HuH-7 (cell line): Measurements from ENCODE around the gene DNAH14.
A peak's percentile ranks its signal among the peaks of the same experiment; 100 is the strongest.
"Not testable (repeated sequence)": the region's sequence is repeated elsewhere in the genome, so short reads cannot be mapped to it uniquely, and the experiment has no call there.

ENCODE experiments used
- DNase-seq: peaks from one replicate; pipeline ENCODE4 v3.0.0; 2011; ENCODE audit warnings: low spot score

The DNAH14 gene

DNA sequence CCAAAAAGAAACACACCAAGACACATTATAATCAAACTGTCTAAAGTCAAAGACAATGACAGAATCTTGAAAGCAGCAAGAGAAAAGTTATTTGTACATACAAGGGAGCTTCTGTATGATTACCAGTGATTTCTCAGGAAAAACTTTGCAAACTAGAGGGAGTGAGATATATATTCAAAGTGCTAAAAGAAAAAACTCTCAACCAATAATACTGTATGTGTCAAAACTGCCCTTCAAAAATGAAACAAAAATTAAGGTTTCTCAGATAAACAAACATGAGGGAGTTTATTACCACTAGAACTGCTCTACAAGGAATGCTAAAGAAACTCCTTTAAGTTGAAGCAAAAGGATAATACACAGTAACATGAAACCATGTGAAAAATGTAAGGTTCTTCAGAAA lies 418.9 kb downstream of the DNAH14 start:
- no peak for DNase-seq

DNA sequence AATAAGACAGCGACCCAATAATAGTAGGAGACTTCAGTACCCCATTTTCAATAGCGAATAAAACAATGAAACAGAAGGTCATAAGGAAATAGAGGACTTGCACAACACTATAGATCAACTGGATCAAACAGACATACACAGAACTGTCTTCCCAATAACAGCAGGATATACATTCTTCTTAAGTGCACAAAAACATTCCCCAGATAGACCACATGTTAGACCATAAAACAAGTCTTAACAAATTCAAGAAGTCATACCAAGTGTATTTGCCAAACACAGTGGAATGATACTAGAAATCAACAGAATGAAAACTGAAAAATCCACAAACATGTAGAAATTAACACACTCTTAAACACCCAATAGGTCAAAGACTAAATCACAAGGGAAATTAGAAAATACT lies 420.4 kb downstream of the DNAH14 start:
- no peak for DNase-seq

DNA sequence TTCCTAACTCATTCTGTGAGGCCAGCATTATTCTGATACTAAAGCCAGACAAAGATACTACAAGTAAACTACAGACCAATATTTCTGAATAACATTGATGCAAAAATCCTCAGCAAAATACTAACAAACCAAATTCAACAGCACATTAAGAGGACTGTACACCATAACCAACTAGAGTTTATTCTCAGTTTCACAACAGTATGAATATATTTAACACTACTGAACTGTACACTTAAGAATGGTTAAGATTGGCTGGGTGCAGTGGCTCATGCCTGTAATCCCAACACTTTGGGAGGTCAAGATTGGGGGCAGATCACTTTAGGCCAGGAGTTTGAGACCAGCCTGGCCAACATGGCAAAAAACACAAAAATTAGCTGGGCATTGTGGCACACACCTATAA lies 421.4 kb downstream of the DNAH14 start:
- DNase-seq: no peak

DNA sequence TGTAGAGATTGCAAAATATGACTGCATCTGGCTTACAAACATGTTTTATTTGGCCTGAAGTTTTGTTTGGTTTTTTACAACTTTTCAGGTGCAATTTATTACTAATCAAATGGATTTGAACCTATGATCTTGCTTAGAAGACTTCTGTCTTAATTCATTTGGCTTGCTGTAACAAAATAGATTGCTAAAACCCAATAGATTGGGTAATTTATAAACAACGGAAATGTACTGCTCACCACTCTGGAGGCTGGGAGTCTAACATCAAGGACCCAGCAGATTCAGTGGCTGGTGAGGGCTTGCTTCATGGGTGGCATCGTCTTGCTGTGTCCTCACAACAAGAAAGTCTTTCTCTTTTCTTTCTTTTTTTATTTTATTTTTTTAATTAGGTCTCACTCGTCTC lies 425.4 kb downstream of the DNAH14 start:
- no peak for DNase-seq

DNA sequence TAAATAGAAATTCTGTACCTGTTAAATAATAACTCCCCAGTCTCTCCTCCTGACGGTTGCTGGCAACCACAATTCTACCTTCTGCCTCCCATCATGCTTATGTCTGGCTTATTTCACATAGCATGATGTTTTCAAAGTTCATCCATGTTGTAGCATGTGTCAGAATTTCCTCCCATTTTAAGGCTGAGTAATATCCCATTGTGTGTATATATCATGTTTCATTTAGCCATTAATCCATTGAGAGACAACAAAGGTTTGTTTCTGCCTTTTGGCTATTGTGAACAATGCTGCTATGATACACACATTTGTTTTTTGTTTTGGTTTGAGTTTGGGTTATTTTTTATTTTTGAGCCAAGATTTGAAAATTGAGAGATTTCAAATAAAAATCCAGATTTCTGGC lies 426.4 kb downstream of the DNAH14 start:
- no peak for DNase-seq

DNA sequence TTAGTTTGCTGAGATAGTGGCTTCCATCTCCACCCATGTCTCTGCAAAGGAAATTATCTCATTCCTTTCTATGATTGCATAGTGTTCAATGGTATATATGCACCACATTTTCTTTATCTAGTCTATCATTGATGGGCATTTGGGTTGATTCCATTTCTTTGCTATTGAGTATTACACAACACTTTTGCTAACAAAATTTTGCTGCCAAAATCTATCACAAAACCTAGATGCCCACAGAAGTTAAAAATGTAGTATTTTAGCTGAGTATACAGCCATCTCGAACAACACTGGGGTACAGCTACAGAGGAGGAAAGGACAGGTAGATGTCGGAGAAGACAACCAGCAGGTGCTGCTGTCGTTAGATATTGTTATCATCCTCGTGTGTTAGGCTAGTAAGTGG lies 430.6 kb downstream of the DNAH14 start:
- DNase-seq: no peak

DNA sequence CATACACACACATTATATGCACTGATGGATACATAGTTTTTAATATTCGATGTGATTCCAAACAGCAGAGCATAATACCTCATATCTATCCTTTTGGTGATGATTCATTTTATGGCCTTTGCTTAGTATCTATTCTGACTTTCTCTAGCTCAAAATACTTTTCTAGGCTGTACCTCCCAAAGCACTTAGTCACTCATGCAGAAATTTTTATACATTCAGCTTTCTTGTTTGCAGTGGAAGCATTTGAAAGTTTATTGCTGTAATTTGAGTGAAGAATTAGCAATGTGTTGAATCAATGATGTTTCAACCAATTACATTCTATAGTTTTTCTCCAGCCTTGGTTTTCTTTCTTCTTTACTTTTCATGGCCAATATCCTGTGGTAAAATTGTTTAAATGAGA lies 431.7 kb downstream of the DNAH14 start:
- no peak for DNase-seq

- DNase-seq: no peak
These were observed 433.3 kb downstream of the DNAH14 start for GRCh38 chr1:225362805-225363204.

GRCh38 chr1:225364439-225364838 lies 435.0 kb downstream of the DNAH14 start:
- no peak for DNase-seq

GRCh38 chr1:225366018-225366417 lies 436.5 kb downstream of the DNAH14 start:
- no peak for DNase-seq

DNA sequence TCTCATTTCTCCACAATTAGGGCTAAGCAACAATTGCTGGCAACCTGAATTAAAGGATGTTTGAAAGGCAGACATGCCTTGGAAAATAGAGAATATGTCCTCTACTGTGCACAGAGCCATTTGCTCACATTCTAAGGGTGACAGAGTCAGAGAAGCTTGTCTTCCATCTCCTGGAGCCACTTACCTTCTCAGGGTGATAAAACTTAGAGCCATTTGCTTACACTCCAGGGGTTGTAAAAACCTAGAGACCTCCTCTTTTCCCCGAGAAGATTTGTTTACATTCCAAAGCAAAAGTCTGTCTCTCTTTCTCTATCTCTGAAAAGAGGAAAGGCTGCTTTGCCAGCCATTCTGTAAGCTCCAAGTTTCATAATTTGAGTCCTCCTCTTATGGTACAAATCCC lies 437.1 kb downstream of the DNAH14 start:
- no peak for DNase-seq

DNA sequence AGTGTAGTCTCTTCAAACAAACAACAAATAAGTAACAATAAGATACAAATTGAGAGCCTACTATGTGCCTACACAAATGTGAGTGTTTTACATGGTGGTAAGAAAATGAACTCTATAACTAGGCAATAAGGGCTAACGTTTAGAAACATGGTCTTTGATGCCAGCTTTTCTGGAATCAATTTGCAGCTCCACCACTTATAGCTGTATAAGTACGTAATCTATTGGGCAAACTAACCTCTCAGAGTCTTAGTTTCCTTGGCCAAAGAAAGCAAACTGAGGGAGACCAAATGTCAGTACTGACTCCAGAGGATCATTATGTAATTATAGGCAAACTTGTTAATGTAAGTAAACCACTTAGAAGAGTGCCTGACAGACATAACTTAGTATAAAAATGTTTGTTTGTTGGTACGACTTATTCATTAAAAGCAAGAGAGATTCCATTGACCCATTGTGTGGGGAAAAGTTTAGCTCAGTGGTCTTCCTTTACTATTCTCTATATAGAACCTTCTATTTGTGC lies 438.6 kb downstream of the DNAH14 start:
- no peak for DNase-seq

- no peak for DNase-seq
These were observed 442.0 kb downstream of the DNAH14 start for GRCh38 chr1:225371366-225372010.

DNA sequence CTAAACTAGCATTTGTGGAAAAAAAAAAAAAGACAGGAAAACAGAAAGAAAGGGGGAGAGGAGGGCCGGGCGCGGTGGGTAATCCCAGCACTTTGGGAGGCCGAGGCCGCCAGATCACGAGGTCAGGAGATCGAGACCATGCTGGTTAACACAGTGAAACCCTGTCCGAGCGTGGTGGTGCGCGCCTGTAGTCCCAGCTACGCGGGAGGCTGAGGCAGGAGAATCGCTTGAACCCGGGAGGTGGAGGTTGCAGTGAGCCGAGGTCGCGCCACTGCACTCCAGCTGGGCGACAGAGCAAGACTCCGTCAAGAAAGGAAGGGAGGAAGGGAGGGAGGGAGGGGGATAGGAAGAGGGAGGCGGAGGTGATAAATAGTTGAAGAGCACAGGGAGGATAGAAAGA lies 443.7 kb downstream of the DNAH14 start:
- DNase-seq: no peak

GRCh38 chr1:225374996-225375395 lies 445.5 kb downstream of the DNAH14 start:
- DNase-seq: no peak

DNA sequence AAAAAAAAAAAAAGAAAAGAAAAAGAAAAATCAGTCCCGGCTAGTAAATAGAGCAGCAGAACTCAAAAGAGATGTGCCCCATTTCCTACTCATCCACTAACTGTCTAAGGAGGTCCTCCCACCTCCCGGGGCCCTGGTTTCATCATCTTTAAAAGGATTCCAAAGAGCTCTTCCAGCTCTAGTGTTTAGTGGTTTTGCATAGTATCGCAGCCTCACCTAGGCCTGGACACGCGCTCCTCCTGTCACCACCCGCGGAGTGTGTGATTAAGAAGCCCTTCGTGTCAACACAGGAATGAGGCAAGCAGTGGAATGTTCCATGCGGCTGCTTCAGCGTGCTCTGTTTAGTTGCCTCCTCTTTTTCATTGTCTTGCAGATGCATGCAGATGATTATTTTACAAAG lies 449.4 kb downstream of the DNAH14 start:
- peak; percentile 74 for DNase-seq

DNA sequence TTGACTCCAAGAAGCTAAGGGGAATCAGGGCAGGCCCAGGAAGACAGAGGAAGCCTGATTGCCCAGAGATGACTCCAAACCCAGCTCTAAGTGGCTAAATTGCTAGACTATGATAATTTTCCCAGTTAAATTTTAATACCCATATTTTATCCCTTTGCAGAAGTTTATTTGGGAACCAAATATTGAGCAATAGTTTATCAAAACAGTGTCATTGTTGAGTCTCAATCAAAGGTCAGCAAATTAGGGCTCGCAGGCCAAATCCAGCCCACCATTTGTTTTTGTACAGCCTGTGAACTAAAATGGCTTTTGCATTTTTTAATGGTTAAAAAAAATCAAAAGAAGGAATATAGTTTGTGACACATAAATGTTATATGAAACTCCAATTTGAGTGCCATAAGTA lies 451.2 kb downstream of the DNAH14 start:
- DNase-seq: no peak

- DNase-seq: not testable (repeated sequence)
These were observed 457.4 kb downstream of the DNAH14 start for GRCh38 chr1:225386860-225387259.

GRCh38 chr1:225388372-225388771 lies 458.9 kb downstream of the DNAH14 start:
- DNase-seq: no peak

GRCh38 chr1:225389843-225390242 lies 460.4 kb downstream of the DNAH14 start:
- no peak for DNase-seq

DNA sequence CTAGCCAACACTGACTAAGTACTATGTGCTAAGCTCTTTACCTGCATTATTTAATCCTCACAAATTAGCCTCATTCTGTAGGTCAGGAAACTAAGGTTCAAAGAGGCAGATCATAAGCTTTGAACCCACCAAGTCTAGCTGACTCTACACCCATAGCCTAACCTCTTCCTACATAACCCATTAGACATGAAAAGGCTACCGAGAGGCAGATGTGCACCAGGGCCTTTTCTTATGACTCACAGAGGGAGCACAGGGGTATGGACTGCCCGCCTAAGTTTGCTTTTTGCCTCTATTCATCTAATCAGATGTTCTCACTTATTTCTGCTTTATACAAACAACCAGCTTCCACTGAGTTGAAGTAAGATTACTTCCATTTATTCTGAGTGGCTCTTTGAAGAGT lies 466.9 kb downstream of the DNAH14 start:
- no peak for DNase-seq

GRCh38 chr1:225400968-225401367 lies 471.5 kb downstream of the DNAH14 start:
- DNase-seq: no peak

- DNase-seq: no peak
These were observed 477.7 kb downstream of the DNAH14 start for GRCh38 chr1:225406976-225407725.

DNA sequence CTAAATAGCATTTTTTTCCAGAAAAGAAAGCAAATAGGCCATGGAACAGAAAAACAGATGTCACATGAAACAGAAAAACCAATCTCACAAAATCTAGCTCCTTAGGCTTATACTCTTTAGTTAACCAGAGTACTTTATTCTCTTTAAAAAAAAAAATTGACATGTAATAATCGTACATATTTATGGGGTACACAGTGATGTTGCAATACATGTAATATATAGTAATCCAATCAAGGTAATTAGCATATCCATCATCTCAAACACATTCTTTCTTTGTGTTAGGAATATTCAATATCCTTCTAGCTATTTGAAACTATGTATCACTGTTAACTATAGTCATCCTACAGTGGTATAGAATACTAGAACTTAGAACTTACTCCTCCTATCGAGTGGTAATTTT lies 478.3 kb downstream of the DNAH14 start:
- DNase-seq: no peak
